ENCODE results near the gene GRIN2B.

The GRIN2B gene

DNA sequence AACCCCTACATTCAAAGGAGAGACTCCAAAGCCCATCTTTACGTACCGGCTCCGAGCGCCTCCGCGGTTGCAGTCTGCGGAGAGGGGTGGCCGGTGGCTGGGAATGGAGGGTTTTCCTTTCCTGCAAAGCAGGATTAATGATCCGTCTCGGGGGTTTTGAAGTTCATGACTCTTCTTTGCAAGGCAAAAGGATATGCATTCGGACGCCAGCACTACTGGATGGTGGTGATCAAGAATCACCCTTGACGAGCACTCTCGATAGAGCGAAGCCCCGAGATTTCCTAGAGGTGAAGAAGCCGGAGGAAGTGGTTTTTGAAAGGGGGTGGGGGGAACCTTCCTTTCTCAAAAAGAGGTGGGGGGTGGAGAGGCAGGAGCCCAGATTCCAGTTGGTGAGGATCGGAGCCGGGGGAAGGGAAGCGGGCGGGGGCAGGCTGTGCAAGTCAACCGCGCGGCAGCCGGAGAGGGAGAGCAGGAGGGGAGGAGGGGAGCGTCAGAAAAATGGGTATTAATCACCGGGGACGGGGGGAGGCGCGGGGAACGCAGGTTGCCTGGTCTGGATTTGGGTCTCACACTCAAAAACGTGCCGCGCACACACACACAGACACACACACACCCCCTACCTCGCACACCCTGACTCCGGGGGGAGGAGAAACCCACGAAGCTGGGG lies at the start of gene GRIN2B:
Gene GRIN2B (minus strand): TSS at position 307 of the 667 bp plus-strand sequence. CDS start 115,394 bp downstream, outside the sequence.
- no peak for DNase-seq

DNA sequence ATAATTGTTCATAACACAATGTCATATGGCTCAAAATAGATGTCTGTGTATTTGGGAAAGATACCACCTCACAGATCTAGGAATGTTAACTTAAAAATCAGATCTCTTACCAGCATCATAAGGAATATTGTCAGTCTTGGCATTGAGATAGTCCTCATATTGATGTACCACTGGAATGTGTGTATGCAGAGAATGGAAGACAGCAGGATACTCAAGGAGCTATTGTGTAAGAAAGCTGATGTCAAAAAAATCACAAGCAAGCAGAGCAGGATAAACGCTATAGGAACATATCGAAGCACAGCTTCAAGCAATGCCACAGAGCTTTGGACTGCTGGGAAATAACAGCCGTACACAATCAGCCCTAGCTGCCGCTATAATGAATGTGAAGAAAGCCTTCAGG lies 45.1 kb upstream of the GRIN2B start:
- DNase-seq: no peak

GRCh38 chr12:14024591-14024990 lies 43.2 kb upstream of the GRIN2B start:
- no peak for DNase-seq

GRCh38 chr12:14018080-14018479 lies 36.7 kb upstream of the GRIN2B start:
- no peak for DNase-seq

DNA sequence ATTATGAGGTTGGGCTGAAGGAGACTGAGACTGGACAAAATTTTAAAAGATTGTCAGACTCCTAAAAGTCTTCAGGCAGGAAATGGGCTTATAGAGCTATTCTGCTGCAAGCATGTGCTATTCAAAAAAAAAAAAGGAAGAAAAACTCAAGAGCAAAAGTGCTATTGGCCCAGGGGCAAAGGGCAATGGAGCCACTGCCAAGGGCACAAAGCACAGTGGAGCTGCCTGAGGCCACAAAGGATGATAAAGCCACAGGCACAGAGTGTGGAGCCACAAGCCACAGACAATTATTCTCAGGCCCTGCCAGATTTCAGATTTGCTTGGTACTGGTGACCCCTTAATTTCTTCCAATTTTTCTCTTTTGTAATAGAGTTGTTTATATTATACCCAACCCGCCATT lies 29.6 kb upstream of the GRIN2B start:
- DNase-seq: no peak

GRCh38 chr12:14007639-14008038 lies 26.2 kb upstream of the GRIN2B start:
- no peak for DNase-seq

DNA sequence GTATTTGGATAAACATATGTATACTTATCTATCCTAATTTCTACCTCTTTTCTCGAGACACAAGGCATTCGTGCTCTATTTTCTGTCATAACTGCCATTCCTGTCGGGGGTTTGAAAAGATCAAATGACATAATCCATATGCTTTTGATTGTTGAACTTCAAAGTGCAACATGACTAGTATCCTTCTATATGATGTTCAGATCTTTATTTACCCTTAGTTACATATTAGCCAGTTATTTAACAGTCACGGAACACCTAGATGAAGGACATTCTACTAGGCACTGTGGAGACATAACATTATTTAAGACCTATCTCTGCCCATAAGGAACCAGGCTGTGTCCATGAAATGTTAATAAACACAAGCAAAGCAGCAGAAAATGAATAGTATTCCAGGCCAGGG lies 11.2 kb upstream of the GRIN2B start:
- DNase-seq: no peak

GRCh38 chr12:13992106-13992505 lies 10.7 kb upstream of the GRIN2B start:
- DNase-seq: no peak

- DNase-seq: no peak
Measured at GRCh38 chr12:13986031-13986430, 4.6 kb upstream of the GRIN2B start.

- DNase-seq: no peak
Measured at GRCh38 chr12:13981990-13982389, 588 bp upstream of the GRIN2B start.

DNA sequence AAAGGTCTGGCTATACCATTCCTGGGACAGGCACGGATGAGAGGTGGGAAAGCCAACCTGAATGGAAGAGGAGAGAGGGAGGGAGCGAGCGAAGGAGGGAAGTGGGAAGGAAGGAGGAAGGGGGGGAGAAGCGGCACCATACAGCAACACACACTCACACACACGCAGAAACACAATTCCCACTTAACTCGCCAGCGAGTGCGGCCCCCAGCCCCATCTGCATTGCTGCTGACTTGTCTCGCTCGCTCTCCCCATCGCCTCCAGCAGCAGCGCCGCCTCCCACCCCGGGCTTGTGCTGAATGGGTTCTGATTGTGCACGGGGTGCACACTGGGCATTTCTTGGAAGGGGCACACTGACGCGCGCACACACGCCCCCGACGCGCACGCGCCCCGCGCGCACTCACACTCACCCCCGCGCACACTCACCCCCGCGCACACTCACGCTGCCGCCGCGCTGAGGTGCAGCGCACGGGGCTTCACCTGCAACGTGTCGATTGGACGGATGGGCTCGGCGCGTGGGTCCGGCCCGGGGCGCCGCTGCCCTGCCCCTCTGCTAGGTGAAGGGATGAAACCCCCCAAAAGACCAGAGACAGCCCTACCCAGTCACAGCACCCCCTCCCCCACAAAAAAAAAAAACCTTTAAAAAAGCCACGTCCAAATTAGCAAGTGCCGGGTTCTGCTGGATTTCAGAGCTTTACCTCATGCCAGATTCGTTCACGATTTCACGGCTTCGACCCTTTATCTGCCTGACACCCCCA lies 685 bp downstream of the GRIN2B start:
- DNase-seq: no peak

- no peak for DNase-seq
Measured at GRCh38 chr12:13979772-13980378, 1.5 kb downstream of the GRIN2B start.

GRCh38 chr12:13978876-13979275 lies 2.5 kb downstream of the GRIN2B start:
- DNase-seq: no peak

DNA sequence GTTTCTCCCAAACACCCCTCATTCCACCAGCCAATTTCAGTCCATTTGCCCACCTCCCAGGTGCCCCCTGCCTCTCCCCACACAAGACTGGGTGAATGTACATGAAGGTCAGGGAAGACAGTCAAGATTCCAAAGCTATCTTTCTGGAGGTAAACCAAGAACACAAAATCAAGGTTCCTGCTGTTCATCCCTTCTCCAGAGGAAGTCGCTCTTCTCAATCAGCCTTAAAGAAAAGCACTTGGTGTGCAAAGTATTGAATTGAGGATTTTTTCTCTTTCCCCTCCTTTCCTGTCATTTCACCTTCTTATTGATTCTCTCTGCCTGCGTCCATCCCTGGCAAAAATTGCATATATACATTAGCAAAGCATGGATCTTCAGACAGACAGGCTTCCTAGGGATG lies 4.5 kb downstream of the GRIN2B start:
- DNase-seq: no peak

DNA sequence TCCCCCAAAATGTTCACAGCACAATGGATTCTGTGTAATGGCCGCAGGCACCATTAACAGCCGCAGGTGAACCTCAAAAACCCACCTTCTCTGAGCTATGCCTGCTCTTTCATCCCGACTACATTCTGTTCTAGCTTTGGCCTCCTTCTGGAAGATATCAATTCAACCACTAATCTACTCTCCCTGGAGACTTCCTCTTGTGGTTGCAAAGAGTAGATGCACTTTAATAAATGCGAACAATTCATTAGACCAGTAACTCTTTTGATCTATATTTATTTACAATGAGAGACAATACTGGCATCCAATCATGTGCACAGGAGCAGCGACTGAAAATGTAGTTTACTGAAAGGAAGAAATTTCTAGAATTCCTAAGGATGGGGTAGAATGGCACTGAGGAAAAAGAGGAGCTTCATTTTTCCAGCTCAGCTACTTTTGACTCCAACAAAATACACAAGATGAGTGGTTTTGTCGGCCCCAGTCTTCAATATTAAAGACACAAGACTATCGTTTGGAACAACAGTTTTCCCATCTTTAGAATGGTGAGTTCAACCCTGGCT lies 5.3 kb downstream of the GRIN2B start:
- DNase-seq: no peak

DNA sequence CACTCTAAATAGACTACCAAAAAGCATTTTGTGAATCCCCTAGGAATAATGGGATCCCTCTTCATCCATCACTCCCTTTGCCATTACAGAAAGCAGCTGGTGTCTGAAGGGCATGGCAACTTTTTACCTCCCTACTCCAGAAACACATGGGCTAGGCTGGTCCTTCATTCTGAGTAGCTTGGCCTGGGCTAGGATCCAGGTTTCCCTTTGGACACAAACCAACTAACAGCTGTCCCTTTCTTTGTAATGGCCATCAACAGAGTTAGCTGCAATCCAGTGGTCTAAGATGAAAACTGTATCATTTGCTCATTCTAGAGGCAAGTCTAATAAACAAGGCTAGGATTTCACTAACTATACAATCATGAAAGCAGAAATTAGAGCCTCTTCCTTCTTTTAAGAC lies 7.4 kb downstream of the GRIN2B start:
- DNase-seq: peak; percentile 74

- no peak for DNase-seq
Measured at GRCh38 chr12:13970803-13971202, 10.6 kb downstream of the GRIN2B start.

- no peak for DNase-seq
Measured at GRCh38 chr12:13968281-13968680, 13.1 kb downstream of the GRIN2B start.

DNA sequence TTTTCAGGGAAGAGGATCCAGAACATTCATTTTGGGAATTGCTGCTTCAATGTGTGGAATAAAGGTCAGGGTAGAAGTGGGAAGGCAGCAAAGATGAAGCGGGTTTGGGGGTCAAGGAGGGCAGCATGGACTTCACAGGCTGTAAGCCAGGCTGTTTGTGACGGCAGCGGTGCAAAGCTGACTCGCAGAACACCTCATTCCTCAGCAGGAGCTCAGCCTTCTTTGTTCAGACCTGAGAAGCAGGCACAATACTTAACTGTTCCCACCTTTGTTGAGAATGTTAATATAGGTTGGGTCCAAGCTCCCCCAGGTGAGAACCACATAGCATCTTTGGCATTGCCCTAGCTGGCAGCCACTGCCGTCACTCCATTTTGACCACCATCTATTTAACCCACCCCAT lies 16.7 kb downstream of the GRIN2B start:
- no peak for DNase-seq

DNA sequence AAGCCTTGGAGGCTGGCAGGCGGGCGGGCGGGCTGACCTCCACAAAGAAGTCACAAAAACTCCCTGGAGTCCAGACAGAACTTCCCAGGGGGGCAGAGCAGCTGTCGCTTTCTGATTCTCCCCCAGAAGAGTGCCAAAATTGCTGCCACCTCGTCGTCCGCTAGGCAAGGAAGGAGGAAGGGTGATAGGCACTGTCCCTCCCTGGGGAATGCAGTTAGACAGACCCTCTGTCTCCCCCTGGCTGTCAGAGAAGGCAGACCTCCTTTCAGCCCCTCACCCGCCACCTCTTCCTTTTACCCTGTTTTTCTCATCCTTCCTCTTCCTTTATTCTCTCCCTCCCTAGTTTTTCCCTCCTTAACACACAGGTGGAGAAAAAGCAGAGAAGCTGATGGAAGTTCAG lies 18.7 kb downstream of the GRIN2B start:
- DNase-seq: no peak

DNA sequence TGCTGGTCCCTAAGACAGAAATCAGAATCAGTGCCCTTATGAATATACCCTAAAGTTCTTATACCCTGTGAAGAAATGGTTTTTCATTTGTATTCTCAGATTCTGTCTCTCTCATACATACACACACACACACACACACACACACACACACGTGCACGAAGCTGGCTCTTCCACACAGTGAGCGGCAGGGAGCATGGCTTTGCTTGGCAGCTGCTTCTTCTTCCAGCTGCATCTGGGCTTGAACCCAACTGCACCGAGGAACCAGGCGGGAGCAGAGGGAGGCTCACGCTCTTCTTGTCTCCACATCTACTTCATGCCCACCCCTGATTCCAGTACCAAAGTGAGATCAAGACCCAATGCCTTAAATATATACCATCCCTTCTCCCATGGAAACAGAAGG lies 19.4 kb downstream of the GRIN2B start:
- peak; percentile 22 for DNase-seq

DNA sequence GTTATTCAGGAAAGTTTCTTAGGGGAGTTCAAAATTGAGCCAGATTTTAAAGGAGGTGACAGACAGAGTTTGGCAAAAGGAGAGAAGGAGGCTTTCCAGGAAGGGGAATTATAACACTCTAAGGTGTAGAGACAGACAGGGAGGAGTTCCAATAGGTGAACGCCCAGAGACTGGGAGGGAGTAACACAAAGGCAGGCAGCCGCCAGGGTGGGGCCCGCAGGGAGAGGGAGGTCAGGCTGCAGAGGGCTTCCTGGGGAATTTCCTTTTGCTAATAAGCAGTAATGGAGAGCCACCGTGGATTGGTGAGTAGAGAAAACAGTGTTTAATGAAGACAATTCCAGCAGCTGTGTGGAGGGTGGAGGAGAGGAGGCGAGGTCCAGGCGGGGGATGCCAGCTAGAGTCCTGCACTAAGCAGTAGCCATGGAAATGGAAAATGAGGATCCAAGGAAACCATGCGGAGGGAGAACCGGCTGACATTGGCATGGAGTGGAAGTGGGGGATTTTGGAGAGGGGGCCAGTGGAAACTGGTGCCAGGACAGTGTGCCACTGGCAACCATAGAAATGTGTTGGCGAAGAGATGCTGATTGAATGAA lies 22.2 kb downstream of the GRIN2B start:
- no peak for DNase-seq

DNA sequence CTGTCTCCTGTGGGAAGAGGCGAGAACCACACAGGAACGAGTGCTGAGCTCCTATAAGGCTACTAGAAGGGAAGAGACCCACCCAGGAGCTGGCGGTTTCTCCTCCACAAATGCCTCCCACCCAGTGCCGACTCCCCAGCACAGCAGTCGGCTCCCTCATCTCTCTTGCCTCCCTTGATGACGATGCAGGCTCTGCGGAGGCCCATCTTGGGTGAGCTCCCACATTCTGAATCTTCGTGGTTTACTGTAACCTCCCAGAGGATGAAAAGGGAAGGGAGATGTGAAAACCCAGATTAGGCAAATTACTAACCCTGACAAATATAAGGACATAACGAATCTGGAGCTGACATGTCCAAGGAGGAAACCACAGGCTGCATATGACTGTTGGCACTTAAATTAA lies 23.8 kb downstream of the GRIN2B start:
- DNase-seq: no peak
